HG02798 (cell line): Measurements from ENCODE around the gene KRTAP10-2.
"Not testable (repeated sequence)": the region's sequence is repeated elsewhere in the genome, so short reads cannot be mapped to it uniquely, and the experiment has no call there.

ENCODE experiments used
- ATAC-seq: cut with Tn5 transposase; IDR thresholded peaks from one replicate; pipeline ENCODE4 v1.9.1; 2021; ENCODE audit warnings: mild to moderate bottlenecking; ENCODE audit not compliant: unreplicated experiment, poor library complexity

Gene KRTAP10-2

GRCh38 chr21:44583800-44584147 is 32.5 kb upstream of the KRTAP10-2 start:
- ATAC-seq: no peak

GRCh38 chr21:44583089-44583799 is 31.9 kb upstream of the KRTAP10-2 start:
- no peak for ATAC-seq

DNA sequence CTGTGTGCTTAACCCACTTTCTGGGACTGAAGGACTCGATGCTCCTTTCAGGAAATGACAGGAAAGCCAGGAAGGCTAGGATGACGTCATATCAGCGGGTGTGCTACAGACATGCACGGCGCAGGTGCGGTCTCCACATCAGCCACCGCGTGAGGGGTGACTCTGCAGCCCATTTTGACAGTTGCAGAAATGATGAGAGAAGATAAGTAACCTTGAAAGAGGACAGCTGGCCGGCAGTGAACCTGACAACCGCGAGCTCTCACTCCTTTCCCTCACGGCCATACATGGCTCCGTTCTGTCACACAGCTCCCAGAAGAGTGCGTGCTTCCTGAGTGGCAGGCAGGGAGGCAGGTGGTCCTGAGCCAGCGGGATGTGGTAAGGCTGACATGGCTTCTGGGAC is 30.8 kb upstream of the KRTAP10-2 start:
- no peak for ATAC-seq

GRCh38 chr21:44581158-44581557 is 29.9 kb upstream of the KRTAP10-2 start:
- ATAC-seq: no peak

GRCh38 chr21:44580231-44580821 is 29.0 kb upstream of the KRTAP10-2 start, which contains the start of gene KRTAP10-5:
TSS of gene KRTAP10-5 (minus strand) at chr21:44580604. CDS start at chr21:44580578, 26 bp downstream.
- not testable (repeated sequence) for ATAC-seq

DNA sequence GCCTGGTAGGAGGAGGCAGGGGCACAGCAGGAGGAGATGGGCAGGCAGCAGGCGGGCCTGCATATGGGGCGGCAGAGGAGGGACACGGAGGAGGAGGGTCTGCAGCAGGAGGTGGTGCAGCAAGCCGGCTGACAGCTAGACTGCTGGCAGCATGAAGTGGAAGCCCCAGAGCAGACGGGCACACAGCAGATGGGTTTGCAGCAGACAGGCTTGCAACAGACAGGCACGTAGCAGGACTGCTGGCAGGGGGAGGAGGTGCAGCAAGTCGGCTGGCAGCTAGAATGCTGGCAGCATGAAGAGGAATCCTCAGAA is 28.5 kb upstream of the KRTAP10-2 start:
- ATAC-seq: no peak

- no peak for ATAC-seq
Observed at GRCh38 chr21:44579056-44579832, 27.9 kb upstream of the KRTAP10-2 start.

- ATAC-seq: no peak
Observed at GRCh38 chr21:44578371-44579055, 27.2 kb upstream of the KRTAP10-2 start.

DNA sequence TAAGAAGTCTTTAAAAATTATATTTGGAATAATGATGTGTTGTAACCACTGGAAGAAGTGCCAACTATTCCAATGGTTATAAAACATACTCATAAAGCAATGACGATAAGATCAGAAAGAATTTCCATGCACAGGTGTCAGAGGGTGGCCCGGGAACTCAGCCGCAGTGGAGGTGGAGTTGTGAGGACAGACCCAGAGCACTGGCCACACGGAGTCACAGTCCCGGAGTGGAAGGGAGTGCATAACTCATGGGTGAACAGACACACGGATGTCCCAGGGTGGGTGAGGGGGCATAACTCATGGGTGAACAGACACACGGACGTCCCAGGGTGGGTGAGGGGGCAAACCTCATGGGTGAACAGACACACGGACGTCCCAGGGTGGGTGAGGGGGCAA is 24.7 kb upstream of the KRTAP10-2 start:
- ATAC-seq: no peak

- ATAC-seq: no peak
Observed at GRCh38 chr21:44575307-44576024, 24.2 kb upstream of the KRTAP10-2 start.

GRCh38 chr21:44574457-44575306 is 23.4 kb upstream of the KRTAP10-2 start:
- ATAC-seq: no peak

- not testable (repeated sequence) for ATAC-seq
Observed at GRCh38 chr21:44573630-44574456, 22.5 kb upstream of the KRTAP10-2 start, which contains the start of gene KRTAP10-4. TSS of gene KRTAP10-4 (plus strand) at chr21:44573729. CDS start at chr21:44573759, 30 bp downstream.

DNA sequence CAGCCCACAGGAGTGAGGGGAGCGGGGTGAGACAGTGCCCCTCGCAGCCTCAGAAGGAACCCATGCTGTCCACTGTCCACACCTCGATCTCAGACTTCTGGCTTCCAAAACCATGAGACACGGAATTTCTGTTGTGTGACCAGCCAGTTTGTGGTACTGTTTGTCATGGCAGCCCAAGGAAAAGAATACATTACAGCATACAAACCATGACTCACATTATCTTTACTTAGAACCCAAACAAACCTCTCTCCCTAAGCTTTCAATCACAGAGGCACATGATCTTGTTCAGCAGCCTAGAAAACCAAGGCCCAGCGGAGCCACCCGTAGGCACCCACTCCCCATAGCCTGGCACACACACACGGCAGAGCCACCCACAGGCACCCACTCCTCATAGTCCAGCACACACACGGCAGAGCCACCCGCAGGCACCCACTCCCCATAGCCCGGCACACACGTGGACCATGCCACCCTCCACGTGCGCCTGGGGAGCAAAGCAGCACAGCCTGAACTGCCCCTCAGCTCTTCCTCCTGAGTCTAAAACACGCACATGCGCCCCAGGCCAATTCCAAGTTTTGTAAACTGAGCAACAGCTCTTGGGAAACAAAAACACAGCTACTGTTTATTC is 21.8 kb upstream of the KRTAP10-2 start:
- no peak for ATAC-seq

GRCh38 chr21:44571844-44572782 is 20.8 kb upstream of the KRTAP10-2 start:
- ATAC-seq: no peak

GRCh38 chr21:44571296-44571695 is 20.0 kb upstream of the KRTAP10-2 start:
- no peak for ATAC-seq

GRCh38 chr21:44569861-44570517 is 18.7 kb upstream of the KRTAP10-2 start:
- ATAC-seq: no peak
